Astrocyte of the spinal cord (primary cell): Measurements from ENCODE around the gene ACBD5.
"Not testable (repeated sequence)": the region's sequence is repeated elsewhere in the genome, so short reads cannot be mapped to it uniquely, and the experiment has no call there.

Experiments
- DNase-seq: peaks from one replicate; pipeline ENCODE4 v3.0.0; 2011; ENCODE audit warnings: low read depth, low spot score
- H3K4me3 ChIP-seq: 2 replicates; pipeline ENCODE4 v1.5.1; 2011; ENCODE audit warnings: low read depth, mild to moderate bottlenecking, low read length, moderate library complexity
- in situ Hi-C: cut with HindIII; loops from 2 replicates; pipeline ENCODE4 v1.10.0; 2017; ENCODE audit warnings: low sequenced_read_pairs
- TF ChIP-seq, protein P1 (sequence below): IDR thresholded peaks from 2 replicates; pipeline ENCODE4 v1.5.1; 2012; ENCODE audit warnings: low read depth, mild to moderate bottlenecking, low read length, inconsistent platforms

Gene ACBD5

DNA sequence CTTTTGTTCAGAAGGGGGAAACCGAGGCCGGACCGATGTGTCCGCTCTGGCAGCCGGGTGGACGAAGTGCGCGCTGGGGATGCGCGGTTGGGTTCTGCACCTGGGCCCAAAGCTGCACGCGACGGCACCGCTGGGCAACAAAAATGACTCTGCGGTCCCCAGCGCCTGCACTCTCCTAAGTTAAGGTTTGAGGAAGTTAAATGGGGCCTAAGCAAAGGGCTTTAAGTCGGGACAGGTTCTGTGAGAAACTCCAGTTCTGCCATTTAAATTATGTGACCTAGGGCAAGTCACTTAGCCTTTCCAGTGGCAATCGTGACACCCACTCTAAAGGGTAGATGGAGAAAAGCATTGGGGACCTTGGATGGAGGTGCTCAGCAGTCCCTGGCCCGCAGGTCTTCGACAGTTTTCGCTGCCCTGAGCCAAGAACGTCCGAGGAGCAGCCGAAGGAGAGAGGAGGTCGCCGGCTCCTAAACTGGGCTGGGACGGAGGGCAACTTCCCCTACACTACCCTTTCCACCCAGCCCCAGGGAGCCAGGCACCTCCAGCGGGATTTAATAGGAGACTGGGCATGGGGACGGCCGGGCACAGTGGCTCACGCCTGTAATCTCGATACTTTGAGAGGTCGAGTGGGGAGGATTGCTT, 534 bp upstream of the ACBD5 start:
- TF ChIP-seq, protein P1, sequence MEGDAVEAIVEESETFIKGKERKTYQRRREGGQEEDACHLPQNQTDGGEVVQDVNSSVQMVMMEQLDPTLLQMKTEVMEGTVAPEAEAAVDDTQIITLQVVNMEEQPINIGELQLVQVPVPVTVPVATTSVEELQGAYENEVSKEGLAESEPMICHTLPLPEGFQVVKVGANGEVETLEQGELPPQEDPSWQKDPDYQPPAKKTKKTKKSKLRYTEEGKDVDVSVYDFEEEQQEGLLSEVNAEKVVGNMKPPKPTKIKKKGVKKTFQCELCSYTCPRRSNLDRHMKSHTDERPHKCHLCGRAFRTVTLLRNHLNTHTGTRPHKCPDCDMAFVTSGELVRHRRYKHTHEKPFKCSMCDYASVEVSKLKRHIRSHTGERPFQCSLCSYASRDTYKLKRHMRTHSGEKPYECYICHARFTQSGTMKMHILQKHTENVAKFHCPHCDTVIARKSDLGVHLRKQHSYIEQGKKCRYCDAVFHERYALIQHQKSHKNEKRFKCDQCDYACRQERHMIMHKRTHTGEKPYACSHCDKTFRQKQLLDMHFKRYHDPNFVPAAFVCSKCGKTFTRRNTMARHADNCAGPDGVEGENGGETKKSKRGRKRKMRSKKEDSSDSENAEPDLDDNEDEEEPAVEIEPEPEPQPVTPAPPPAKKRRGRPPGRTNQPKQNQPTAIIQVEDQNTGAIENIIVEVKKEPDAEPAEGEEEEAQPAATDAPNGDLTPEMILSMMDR = no peak
- in situ Hi-C loops = no loop called here
- peak overlapping the region; percentile 84 for H3K4me3 ChIP-seq
- DNase-seq = peak; percentile 26

DNA sequence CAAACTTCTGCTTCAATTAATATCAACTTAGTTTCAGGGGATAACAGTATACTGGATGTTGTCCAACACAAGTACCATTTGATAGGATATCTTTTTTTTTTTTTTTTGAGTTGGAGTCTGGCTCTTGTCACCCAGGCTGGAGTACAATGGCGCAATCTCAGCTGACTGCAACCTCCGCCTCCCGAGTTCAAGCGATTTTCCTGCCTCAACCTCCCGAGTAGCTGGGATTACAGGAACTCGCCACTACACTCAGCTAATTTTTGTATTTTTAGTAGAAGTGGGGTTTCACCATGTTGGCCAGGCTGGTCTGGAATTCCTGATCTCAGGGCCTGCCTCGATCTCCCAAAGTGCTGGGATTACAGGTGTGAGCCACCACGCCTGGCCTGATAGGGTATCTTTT, 3.1 kb downstream of the ACBD5 start:
- H3K4me3 ChIP-seq, in situ Hi-C loops, DNase-seq: not testable (repeated sequence)

DNA sequence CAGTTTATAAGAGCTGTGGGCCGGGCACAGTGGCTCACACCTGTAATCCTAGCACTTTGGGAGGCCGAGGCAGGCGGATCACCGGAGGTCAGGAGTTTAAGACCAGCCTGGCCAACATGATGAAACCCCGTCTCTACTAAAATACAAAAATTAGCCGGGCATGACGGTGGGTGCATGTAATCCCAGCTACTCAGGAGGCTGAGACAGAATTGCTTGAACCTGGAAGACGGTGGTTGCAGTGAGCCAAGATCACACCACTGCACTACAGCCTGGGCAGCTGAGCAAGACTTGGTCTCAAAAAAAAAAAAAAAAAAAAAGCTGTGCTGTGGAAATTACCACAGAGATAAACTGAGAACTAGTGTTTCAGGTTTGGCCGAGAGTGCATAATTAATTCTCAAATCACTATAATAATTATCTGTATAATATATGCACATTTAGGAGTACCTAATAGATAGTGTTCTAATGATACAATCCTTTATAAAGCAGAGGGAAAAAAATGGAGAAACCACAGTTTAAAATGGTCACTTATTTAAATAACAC, 3.9 kb downstream of the ACBD5 start:
- in situ Hi-C loops, H3K4me3 ChIP-seq, DNase-seq: not testable (repeated sequence)

DNA sequence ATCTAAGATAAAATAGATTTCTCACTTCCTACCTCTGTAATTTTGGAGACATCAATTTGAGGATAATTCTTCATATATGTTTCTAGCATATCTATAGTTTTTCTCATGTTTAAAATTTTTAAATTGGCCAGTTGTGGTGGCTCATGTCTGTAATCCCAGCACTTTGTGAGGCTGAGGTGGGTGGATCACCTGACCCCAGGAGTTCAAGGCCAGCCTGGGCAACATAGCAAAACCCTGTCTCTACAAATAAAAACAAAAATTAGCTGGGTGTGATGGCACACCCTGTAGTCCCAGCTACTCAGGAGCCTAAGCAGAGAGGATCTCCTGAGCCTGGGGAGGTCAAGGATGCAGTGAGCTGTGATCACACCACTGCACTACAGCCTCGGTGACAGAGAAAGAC, 4.9 kb downstream of the ACBD5 start:
- DNase-seq = no peak
- no peak overlapping the region for H3K4me3 ChIP-seq
- TF ChIP-seq, protein P1 = no peak
- in situ Hi-C loops = no loop called here

DNA sequence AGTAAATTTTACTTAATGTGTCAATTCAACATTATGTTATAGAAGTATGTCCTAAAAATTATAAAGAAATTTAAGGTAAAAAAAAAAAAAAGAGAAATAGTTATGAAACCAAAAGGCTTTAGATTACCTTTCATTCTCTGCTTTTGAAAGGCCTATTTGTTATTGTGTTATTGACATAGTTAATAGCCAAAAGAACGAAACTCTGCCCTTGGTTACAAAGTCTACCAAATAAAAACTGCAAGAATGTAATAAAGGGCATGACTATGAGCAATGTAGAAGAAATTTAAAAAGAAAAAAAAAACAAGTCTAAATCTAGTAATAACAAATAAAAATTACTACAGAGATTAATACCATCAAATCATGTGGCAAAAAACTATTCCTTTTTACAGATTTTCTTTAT, 10.6 kb downstream of the ACBD5 start:
- TF ChIP-seq, protein P1 = no peak
- in situ Hi-C loops = no loop called here
- H3K4me3 ChIP-seq = no peak overlapping the region
- DNase-seq = no peak

DNA sequence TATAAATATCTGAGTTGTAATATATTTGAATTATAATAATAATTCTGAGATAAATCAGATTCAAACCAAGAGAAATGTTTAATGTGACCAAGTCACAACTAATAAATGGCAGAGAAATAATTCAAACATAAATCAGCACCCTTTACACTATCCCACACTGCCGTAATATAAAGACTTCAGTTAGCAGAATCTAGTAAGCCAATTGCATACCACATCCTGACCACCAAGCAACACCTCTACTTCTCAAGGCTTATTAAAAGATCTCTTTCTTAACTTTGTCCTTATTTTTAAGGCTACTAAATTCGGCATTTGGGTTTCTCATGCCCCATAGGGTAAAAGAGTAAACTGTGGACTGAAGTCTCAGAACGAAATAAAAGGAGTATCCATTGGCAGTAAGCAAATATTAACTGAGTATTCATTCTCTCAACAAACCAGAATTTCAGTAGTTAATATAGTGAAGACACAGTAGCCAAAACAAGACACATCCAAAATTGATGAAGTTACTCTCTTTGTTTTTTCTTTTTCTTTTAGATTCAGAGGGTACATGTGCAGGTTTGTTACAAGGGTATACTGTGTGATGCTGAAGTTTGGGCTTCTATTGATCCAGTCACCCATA, 14.8 kb downstream of the ACBD5 start:
- no peak for DNase-seq
- TF ChIP-seq, protein P1 = no peak
- in situ Hi-C loops = no loop called here
- H3K4me3 ChIP-seq = no peak overlapping the region

DNA sequence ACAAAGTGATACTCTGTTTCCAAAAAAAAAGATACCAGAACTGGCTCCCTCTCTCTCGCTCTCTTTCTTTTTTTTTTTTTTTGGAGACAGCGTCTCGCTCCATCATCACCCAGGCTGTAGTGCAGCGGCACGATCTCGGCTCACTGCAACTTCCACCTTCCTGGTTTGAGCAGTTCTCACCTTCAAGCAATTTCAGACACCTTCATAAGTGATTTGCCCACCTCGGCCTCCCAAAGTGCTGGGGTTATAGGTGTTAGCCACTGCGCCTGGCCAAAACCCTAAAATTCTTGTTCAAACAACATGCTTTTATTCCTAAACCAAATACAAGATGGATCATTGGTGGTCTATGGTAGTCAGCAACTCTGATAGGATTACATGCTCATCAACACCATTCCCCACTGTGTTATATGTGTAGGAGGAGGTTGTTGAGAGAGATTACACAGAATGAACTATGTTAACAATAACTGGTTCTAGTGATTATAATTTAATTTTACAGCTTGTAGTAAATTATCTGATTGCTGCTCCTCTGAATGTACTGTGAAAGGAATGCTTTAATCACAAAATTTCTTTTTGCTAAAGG, 15.5 kb downstream of the ACBD5 start:
- TF ChIP-seq, protein P1 = no peak

More for the DNA sequence above, 15.5 kb downstream of the ACBD5 start:
- H3K4me3 ChIP-seq = no peak overlapping the region
- DNase-seq = no peak
- in situ Hi-C loops = no loop called here
